Neutrophil (primary cell): ENCODE results near the gene PTPN3.

Experiments
- H3K27ac ChIP-seq: fragments of 200-600 bp; sonication (generic); 2 replicates; pipeline ENCODE4 v1.5.1; 2016; ENCODE audit warnings: mild to moderate bottlenecking, moderate library complexity
- H3K27me3 ChIP-seq: fragments of 200-600 bp; sonication (generic); 2 replicates; pipeline ENCODE4 v1.6.0; 2016; ENCODE audit warnings: mild to moderate bottlenecking
- H3K36me3 ChIP-seq: fragments of 200-600 bp; sonication (generic); 2 replicates; pipeline ENCODE4 v1.5.1; 2017
- H3K4me1 ChIP-seq, 2 experiments: fragments of 200-600 bp in 1 of 2; sonication (generic) in 1 of 2; 1 replicate in 1 of 2; 2 replicates in 1 of 2; pipeline versions ENCODE4 v1.5.1 to v1.6.1; 2013 to 2016; ENCODE audit warnings: low read depth in 1 of 2, low read length in 1 of 2, mild to moderate bottlenecking in 1 of 2, moderate library complexity in 1 of 2; ENCODE audit not compliant: control insufficient read depth in 1 of 2, insufficient read depth in 1 of 2
- H3K4me3 ChIP-seq, 2 experiments: fragments of 200-600 bp in 1 of 2; sonication (generic) in 1 of 2; 1 replicate in 1 of 2; 2 replicates in 1 of 2; pipeline ENCODE4 v1.5.1; 2013 to 2016; ENCODE audit warnings: low read depth in 1 of 2, low read length in 1 of 2, mild to moderate bottlenecking in 1 of 2, moderate library complexity in 1 of 2
- H3K9me3 ChIP-seq: fragments of 200-600 bp; sonication (generic); 2 replicates; pipeline ENCODE4 v1.5.1; 2016
- TF ChIP-seq, protein P1 (sequence below): fragments of 200-600 bp; sonication (generic); IDR thresholded peaks from 2 replicates; pipeline ENCODE4 v1.5.1; 2016; ENCODE audit warnings: antibody characterized with exemption

PTPN3 gene

GRCh38 chr9:109468927-109469326 is 29.2 kb downstream of the PTPN3 start:
- H3K4me1 ChIP-seq: no peaks in the 10 kb centered on the region

DNA sequence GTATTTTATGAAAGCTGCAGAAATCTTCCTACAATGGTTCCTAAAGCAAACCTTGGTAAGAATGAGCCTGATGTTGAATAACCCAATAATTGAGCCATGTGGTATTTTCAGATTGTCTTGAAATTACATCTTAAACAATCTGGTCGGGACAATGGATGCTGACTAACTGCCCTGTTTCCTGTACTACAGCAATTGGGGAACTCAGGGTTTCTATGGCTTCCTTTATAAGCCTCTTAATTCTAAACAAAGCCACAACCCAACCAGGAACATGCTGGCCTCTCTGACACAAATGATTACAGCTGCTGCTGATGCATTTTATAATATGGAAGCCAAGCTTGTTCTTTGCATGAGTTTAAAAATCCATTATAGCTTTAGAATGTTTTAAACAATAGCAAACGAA is 30.2 kb downstream of the PTPN3 start:
- Histone ChIP-seq H3K4me1 (no peaks in the 10 kb centered on the region), H3K27ac (no peak overlapping the region), H3K9me3 (no peaks in the 10 kb centered on the region), H3K36me3 (no peaks in the 10 kb centered on the region), H3K27me3 (peaks cover 51% of the 10 kb centered on the region), H3K4me3 (no peak overlapping the region)
- TF ChIP-seq, protein P1, sequence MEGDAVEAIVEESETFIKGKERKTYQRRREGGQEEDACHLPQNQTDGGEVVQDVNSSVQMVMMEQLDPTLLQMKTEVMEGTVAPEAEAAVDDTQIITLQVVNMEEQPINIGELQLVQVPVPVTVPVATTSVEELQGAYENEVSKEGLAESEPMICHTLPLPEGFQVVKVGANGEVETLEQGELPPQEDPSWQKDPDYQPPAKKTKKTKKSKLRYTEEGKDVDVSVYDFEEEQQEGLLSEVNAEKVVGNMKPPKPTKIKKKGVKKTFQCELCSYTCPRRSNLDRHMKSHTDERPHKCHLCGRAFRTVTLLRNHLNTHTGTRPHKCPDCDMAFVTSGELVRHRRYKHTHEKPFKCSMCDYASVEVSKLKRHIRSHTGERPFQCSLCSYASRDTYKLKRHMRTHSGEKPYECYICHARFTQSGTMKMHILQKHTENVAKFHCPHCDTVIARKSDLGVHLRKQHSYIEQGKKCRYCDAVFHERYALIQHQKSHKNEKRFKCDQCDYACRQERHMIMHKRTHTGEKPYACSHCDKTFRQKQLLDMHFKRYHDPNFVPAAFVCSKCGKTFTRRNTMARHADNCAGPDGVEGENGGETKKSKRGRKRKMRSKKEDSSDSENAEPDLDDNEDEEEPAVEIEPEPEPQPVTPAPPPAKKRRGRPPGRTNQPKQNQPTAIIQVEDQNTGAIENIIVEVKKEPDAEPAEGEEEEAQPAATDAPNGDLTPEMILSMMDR: no peak

More at GRCh38 chr9:109468927-109469326, 29.2 kb downstream of the PTPN3 start:
- peaks cover 60% of the 10 kb centered on the region for H3K27me3 ChIP-seq
- no peaks in the 10 kb centered on the region for H3K9me3 ChIP-seq
- no peak overlapping the region for H3K4me3 ChIP-seq
- no peaks in the 10 kb centered on the region for H3K36me3 ChIP-seq
- TF ChIP-seq, protein P1: no peak
- no peak overlapping the region for H3K27ac ChIP-seq

DNA sequence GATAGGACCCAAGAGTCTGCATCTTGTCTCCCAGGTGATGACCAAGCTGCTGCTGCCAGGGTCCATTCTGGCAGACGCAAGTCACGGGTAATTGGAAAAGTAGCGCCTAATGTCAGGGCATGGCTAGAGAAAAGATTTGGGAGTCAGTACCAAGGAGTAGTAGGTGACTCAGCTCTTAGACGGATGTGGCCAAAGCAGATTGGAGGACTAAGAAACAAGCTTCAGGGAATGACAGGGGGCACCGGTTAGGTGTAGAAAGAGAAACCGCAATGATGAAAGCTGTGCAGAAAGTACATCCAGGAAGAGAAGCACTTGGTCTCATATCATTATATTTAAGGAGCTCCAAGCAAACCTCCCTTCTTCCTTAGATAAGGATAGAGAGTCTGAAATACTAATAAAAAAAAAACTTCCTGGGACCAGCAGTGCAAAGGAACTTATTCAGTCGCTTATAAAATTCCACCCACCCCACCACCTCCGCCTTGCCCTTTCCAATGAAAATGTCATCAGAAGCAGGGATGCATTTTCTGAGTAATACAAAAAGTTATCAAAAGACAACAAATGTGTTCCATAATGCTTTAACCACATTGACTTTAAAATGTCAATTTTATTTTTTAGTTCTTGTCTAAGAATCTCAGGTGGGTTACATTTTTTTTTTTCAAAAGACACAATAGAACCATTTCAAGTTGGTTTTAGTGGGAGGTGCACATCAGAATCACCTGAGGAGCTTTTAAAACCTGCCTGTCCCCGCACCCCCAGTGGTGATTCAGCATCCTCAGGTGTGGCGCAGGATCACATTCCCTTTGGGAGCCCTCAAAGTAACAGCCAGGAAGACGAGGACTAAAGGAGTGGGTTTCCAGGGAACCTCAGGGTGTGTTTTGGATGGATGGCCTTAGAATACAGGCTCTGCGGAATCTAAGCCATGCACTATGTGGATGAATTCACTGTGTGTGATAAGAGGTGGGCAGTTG is 31.2 kb downstream of the PTPN3 start:
- Histone ChIP-seq H3K27ac (no peak overlapping the region), H3K4me3 (no peak overlapping the region)

GRCh38 chr9:109463924-109464625 is 34.0 kb downstream of the PTPN3 start:
- H3K9me3 ChIP-seq: no peaks in the 10 kb centered on the region
- TF ChIP-seq, protein P1: no peak

More for the DNA sequence above, 31.2 kb downstream of the PTPN3 start:
- H3K9me3 ChIP-seq: no peaks in the 10 kb centered on the region
- peaks cover 50% of the 10 kb centered on the region for H3K27me3 ChIP-seq
- H3K36me3 ChIP-seq: no peaks in the 10 kb centered on the region
- TF ChIP-seq, protein P1: no peak
- H3K4me1 ChIP-seq: no peaks in the 10 kb centered on the region

DNA sequence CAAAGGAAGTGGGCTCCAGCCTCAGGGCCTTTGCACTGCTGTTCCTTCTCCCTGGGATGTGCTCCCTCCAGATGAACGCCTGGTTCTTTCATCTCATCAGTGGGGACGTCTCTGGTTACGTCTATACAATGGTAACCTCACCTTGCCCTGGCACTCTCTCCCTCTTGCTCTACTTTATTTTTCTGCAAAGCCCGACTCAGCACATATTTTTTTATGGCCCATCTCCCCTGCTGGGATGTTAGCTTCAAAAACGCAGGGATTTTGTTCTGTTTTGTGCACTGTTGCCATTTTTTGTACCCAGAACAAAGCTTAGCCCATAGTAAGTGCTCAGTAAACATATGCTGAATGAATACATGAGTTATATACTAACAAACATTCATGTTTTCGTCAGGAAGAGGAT is 37.5 kb downstream of the PTPN3 start:
- H3K27ac ChIP-seq: no peak overlapping the region
- H3K9me3 ChIP-seq: no peaks in the 10 kb centered on the region
- no peaks in the 10 kb centered on the region for H3K4me1 ChIP-seq
- no peak overlapping the region for H3K4me3 ChIP-seq
- TF ChIP-seq, protein P1: no peak
- H3K27me3 ChIP-seq: peaks cover 71% of the 10 kb centered on the region
- H3K36me3 ChIP-seq: no peaks in the 10 kb centered on the region

More at GRCh38 chr9:109463924-109464625, 34.0 kb downstream of the PTPN3 start:
- H3K4me1 ChIP-seq: no peaks in the 10 kb centered on the region
- H3K4me3 ChIP-seq: no peak overlapping the region
- H3K27me3 ChIP-seq: peaks cover 51% of the 10 kb centered on the region
- no peaks in the 10 kb centered on the region for H3K36me3 ChIP-seq
- H3K27ac ChIP-seq: no peak overlapping the region
